Erythroblast (primary cell): ENCODE data around the gene AXIN1.

Experiments used
- GATA1 ChIP-seq: IDR thresholded peaks from 2 replicates; pipeline ENCODE4 v1.6.1; 2011; ENCODE audit warnings: low read depth, mild to moderate bottlenecking, control low read depth, low read length, moderate library complexity
- POLR2A ChIP-seq: IDR thresholded peaks from 2 replicates; pipeline ENCODE4 v1.6.1; 2011; ENCODE audit warnings: mild to moderate bottlenecking, low read length

DNA sequence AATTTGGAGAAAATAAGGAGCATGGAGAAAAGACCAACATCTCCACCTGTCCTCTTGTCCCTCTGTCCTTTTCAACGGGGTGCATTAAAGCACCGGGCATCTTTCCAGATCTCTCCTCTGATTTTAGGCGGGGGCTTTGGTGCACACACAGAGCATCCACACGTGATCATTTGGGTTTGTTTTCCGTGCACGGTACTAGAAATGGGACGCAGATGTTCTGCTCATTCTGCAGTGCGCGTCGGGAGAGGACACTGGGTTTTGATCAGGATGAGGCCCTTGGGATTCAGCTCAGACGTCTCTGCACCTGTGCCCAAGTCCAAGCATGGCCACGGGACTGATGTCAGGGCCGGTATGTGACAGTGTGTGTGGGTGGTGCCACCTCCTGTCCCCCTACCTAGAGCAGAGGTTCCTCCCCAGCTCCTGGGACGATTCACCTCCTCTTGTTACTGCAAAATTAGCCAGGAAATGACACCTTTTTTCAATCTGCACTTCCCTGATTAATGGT is 37.7 kb downstream of the AXIN1 start:
- TF ChIP-seq POLR2A (no peak), GATA1 (no peak)
